Cardiac fibroblast (primary cell): ENCODE measurements around the gene PTPN9.

ENCODE experiments used
- DNase-seq, 2 donors: peaks; one replicate each; pipeline versions ENCODE4 v3.0.0 to v3.0.0-alpha.2; 2010; ENCODE audit warnings: low read depth in 2 of 2
- H3K4me3 ChIP-seq, 2 donors: replicated peaks in 1 of 2; 1 replicate in 1 of 2; 2 replicates in 1 of 2; pipeline ENCODE4 v1.5.1; 2011; ENCODE audit warnings: low read depth in 2 of 2, low read length in 2 of 2, mild to moderate bottlenecking in 2 of 2, moderate library complexity in 1 of 2
- TF ChIP-seq, protein P1 (sequence below): IDR thresholded peaks from one replicate; pipeline ENCODE4 v1.5.1; 2011; ENCODE audit warnings: low read depth, mild to moderate bottlenecking, low read length, inconsistent platforms

Gene PTPN9

DNA sequence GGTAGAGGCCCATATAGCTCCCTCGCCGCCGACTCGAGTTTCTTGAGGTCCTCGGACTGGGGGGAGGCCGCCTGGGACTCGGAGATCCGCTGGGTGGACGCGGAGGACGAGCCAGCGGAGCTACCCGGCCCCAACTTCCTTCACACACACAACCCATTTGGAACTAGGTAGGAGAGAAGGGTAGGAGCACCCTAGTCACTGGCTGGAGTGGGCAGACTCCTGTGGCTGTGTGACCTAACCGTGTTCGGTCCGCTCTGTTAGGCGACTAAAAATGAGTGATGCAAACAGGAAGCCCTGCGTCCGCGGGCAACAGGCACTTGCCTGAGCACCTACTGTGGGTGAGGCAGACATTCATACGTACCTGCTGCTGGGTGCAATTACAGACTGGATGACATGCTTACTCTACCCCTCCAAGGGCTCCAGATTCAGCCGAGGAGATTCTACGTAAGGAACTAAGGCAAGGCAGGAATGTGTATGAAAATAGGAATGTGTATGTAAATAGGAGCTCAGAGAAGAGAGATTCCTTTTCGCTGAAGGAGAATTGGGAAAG is 123.1 kb downstream of the PTPN9 start:
- peak; percentile 50 to 62 for DNase-seq
- peak overlapping the region; percentile 87 to 94 for H3K4me3 ChIP-seq
- TF ChIP-seq, protein P1, sequence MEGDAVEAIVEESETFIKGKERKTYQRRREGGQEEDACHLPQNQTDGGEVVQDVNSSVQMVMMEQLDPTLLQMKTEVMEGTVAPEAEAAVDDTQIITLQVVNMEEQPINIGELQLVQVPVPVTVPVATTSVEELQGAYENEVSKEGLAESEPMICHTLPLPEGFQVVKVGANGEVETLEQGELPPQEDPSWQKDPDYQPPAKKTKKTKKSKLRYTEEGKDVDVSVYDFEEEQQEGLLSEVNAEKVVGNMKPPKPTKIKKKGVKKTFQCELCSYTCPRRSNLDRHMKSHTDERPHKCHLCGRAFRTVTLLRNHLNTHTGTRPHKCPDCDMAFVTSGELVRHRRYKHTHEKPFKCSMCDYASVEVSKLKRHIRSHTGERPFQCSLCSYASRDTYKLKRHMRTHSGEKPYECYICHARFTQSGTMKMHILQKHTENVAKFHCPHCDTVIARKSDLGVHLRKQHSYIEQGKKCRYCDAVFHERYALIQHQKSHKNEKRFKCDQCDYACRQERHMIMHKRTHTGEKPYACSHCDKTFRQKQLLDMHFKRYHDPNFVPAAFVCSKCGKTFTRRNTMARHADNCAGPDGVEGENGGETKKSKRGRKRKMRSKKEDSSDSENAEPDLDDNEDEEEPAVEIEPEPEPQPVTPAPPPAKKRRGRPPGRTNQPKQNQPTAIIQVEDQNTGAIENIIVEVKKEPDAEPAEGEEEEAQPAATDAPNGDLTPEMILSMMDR, result no peak

DNA sequence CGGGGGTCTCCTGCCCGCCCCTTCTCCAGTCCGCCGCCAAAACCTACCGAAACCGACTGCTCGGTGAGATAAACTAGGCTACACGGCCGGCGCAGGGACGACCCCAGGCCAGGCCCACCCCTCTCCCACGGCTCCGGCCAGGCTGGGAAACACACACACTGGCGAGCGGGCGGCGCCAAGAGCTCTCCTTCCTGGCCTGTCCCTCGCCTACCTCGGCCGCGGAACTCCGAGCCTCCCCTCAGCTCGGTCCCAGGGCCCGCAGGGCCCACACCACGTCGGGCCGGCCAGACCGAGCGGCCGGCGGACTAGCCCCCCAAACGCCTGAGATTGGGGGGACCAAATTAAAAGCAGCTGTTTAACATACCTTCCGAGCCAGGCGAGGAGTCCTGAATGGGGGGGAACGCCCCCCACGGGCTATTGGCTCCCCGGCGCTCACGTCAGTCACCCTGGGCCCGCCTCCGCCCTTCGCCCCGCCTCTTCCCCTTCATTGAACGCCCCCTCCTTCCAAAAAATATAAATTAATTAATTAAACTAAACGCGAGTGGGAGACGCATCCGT is 123.6 kb downstream of the PTPN9 start:
- TF ChIP-seq, protein P1, result no peak
- peak; percentile 77 to 84 for DNase-seq
- H3K4me3 ChIP-seq, result peak overlapping the region; percentile 87 to 94

DNA sequence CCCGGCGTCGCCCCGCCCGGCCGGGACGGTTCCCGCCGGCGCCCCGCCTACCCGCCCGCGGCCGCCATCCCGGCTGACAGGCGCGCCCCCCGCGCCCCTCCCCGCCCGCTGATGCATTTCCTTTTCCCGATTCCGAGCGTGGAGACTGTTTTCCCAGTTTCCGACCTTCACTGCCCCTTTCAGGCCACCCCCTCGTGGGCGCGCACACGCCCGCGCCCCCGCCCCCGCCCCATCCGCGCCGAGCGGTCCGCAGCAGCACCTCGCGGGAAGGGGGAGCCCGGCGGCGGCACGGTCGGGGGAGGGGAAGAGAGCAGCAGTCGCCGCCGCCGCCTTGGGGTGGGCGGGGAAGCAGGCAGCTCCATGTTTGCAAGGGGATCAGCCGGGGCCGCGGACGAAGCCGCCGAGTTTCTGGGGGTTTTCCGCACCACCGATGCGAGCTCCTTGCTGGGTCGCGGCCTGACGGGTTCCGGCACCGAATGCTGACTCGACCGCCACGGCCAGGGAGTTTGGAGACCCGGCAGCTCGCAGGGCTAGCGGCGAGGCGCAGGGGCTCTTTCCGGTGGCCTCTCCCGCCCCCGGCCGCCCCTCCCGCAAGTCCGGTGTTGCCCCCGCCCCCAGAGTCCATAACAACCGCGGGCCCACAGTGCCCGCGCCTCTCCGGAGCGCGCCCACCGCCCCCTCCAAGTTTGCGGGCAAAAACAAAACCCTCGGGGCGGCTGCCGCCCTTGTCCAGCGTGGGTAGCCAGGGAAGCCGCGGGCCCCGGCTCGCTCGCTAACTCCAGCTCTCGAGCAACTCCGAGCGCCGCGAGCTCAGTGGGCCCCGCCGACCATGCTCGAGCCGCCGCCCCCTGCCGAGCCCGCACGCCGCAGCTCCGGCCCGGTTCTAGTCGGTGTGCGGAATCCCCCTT is 124.4 kb downstream of the PTPN9 start:
- DNase-seq, result no peak
- TF ChIP-seq, protein P1, result no peak
- H3K4me3 ChIP-seq, result peak overlapping the region; percentile 87 to 94

DNA sequence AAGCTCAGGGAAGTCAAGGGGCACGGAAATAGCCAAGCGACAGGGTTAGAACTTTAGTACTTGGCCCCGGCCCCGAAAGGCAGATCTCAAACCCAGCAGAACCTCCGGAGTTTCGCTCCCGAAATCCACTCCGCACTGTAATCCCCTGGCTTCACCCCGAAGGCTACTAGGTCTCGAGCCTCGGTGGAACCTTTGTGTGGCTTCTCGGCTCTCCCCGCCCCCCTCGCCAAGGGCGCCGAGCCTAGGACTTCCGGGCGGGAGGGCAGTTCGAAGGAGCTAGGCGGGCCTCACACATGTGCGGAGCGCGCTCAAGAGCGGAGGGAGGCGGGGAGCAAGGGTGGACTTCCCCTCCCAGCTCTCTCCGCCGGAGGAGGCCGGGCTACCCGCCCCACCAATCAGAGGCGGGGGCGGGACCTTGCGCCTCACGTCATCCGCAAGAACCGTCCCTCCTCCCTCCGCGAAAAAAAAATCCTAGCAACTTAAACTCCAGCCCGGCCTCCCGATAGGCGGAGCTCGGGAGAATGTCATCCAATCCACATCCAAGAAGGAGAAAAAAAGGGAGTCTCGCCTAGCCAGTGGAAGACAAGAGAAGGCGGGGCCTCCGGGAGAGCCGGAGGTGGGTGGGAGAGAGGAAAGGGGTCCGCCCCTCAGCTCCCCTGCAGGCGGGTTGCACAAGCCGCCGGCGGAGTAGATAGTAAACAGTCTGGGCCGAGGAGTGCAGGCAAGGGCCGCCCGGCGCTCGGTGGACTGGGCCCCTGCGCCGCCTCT is 125.2 kb downstream of the PTPN9 start:
- peak overlapping the region; percentile 87 to 94 for H3K4me3 ChIP-seq
- DNase-seq, result peak; percentile 100
- TF ChIP-seq, protein P1, result no peak

DNA sequence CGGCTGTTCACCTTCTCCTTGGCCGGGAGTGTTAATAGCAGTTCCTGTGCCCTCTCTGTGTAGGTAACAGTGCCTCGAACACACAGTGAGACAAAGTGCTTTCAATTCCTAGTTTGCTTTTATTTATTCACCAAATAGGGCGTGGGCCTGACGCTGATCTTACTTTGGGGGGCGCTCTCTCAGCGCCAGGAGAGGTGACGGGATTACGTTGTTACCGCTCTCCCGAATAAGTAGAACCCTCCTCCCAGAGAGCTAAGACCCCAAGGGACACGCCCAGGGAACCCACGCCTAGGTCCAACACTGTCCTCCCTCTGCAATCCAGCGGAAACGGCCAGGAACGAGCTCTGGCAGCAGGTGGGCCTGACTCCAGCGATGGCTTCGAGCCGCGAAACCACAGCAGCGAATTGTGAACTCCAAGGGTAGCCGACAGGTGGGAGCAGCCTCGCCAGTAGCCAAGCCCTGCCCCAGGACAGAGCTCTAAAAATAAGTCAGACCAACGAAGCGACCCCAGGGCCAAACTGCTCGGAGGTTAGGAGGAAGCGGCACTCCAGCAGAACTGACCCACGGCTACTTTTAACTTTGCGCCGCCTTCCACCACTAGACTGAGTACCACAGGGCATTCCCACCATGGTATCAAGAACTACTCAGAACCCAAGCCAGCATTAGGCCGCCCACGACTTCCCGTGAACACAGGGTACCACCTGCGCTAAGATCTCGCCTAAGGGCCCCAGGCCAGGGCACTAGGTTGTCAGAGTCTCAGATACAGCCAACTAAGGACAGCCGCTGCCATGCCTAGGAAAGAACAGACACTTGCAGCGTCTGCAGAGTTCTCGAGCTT is 126.0 kb downstream of the PTPN9 start:
- peak; percentile 22 to 28 for DNase-seq
- peak overlapping the region; percentile 60 to 65 for H3K4me3 ChIP-seq
- TF ChIP-seq, protein P1, result no peak

DNA sequence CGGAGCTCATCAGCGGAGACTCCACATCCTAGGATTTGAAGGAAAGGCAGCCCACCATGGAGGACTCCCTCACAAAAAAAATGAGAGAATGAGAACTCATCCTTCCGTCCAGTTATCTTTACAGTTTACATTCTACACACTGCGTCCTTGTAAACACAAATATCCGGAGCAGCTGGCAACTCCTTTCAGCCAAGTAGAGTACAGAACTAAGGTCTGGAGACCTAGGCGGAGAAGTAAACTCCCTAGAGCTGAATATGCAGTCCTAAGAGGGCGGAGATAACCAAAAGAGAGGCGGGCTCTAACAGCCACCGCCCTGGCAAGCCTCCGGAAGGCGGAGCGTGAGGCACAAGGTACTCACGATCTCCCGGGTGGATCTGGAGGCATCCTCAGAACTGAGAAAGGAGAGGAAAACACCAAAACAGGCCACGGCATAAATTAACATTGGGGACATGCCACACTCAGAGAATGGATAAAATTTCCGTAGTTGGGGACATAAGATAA is 126.7 kb downstream of the PTPN9 start:
- TF ChIP-seq, protein P1, result no peak
- H3K4me3 ChIP-seq, result peak overlapping the region; percentile 60 to 65
- DNase-seq, result peak; percentile 84 to 85
